ENCODE measurements around the gene VCPKMT. TPM values are rescaled to one million over a fixed set of nuclear protein-coding genes. Genes with fewer than 3 reads are reported as not detected.
"Not testable (repeated sequence)": the region's sequence is repeated elsewhere in the genome, so short reads cannot be mapped to it uniquely, and the experiment has no call there.

VCPKMT gene
- total RNA-seq, 1 donor from 2014 or later = 7.6 TPM

- DNase-seq = no peak
Measured at GRCh38 chr14:50092006-50092555, 24.3 kb downstream of the VCPKMT start.

- no peak for DNase-seq
Measured at GRCh38 chr14:50091240-50091913, 25.0 kb downstream of the VCPKMT start.

- DNase-seq = no peak
Measured at GRCh38 chr14:50089208-50089607, 27.2 kb downstream of the VCPKMT start.

GRCh38 chr14:50088731-50089130 lies 27.6 kb downstream of the VCPKMT start:
- DNase-seq = no peak

GRCh38 chr14:50088117-50088515 lies 28.3 kb downstream of the VCPKMT start:
- no peak for DNase-seq

GRCh38 chr14:50087341-50088116 lies 28.8 kb downstream of the VCPKMT start:
- no peak for DNase-seq

- no peak for DNase-seq
Measured at GRCh38 chr14:50086321-50086711, 30.1 kb downstream of the VCPKMT start.

- no peak for DNase-seq
Measured at GRCh38 chr14:50085570-50086320, 30.6 kb downstream of the VCPKMT start.

- DNase-seq = no peak
Measured at GRCh38 chr14:50084666-50085065, 31.7 kb downstream of the VCPKMT start.

GRCh38 chr14:50083467-50084337 lies 32.7 kb downstream of the VCPKMT start:
- DNase-seq = no peak

GRCh38 chr14:50082784-50083466 lies 33.4 kb downstream of the VCPKMT start:
- DNase-seq = peak; percentile 30

- DNase-seq = no peak
Measured at GRCh38 chr14:50082308-50082742, 34.0 kb downstream of the VCPKMT start.

GRCh38 chr14:50079103-50079502 lies 37.3 kb downstream of the VCPKMT start:
- DNase-seq = not testable (repeated sequence)

- not testable (repeated sequence) for DNase-seq
Measured at GRCh38 chr14:50073663-50074062, 42.7 kb downstream of the VCPKMT start.

GRCh38 chr14:50072395-50072794 lies 44.0 kb downstream of the VCPKMT start:
- no peak for DNase-seq

- no peak for DNase-seq
Measured at GRCh38 chr14:50070840-50071548, 45.4 kb downstream of the VCPKMT start.

- DNase-seq = no peak
Measured at GRCh38 chr14:50070230-50070629, 46.1 kb downstream of the VCPKMT start.

GRCh38 chr14:50069325-50069724 lies 47.0 kb downstream of the VCPKMT start:
- DNase-seq = no peak

- DNase-seq = no peak
Measured at GRCh38 chr14:50068496-50068895, 47.9 kb downstream of the VCPKMT start.

All from tongue (tissue), 2 donors.